Measurements from ENCODE around the gene MN1.

The MN1 gene

DNA sequence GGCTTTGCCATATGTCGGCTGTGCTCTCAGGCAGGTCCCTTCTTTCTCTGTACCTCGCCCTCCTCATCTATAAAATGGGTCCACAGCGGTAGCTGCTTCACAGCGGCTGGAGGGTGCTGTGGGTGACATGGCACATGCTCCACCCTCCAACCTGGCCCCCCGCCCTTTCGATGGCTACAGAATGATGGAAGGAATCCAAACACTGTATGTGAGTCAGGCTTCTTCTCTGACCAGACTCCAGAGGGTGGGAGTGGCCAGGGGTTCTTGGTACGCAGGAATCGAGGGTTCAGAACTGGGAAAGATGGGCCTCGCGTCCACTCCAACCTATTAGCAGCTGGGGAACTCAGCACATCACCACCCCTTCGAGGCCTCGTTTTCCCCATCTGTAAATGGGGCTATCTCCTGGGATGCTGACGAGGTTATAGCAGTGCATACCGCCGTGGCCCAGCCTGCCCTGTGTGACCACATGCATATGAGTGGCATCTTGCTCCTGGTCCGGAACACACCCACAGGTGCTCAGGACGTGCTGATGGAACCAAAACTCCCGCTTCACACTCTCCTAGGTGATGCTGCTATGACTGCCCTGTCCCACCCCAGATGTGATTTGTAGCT is 26.4 kb downstream of the MN1 start:
- Mint-ChIP-seq H3K27me3 (peaks cover 24 to 36% of the 10 kb centered on the region in 2 donors), H3K36me3 (no peaks in the 10 kb centered on the region), H3K9me3 (no peaks in the 10 kb centered on the region), H3K4me1 (peaks cover 0 to 21% of the 10 kb centered on the region in 2 donors), H3K27ac (no peak overlapping the region), H3K4me3 (no peak overlapping the region)
- DNase-seq (no peak), ATAC-seq (replicated peaks) (no peak)

DNA sequence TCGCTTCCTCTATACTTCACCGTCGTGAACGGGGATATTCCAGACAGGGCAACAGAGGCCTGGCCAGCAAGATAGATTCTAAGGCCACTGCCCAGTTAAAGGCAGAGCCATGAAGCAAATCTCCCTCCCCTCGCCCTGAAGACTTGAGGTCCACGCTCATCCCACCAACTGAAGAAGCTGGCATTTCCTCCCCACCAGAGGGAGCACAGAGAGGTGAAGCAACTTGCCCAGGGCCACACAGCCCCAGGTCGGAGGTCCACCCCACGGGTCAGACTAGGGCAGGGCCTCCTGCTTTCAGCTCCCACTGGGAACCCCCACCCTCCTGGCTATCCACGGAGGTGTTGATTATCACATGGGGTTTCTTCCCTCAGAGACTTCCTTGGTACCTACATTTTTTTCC is 27.4 kb downstream of the MN1 start:
- Mint-ChIP-seq H3K9me3 (no peaks in the 10 kb centered on the region), H3K27ac (no peak overlapping the region), H3K4me3 (no peak overlapping the region), H3K36me3 (no peaks in the 10 kb centered on the region), H3K27me3 (peaks cover 24 to 36% of the 10 kb centered on the region in 2 donors), H3K4me1 (peaks cover 0 to 21% of the 10 kb centered on the region in 2 donors)
- ATAC-seq (replicated peaks) (no peak), DNase-seq (no peak)

DNA sequence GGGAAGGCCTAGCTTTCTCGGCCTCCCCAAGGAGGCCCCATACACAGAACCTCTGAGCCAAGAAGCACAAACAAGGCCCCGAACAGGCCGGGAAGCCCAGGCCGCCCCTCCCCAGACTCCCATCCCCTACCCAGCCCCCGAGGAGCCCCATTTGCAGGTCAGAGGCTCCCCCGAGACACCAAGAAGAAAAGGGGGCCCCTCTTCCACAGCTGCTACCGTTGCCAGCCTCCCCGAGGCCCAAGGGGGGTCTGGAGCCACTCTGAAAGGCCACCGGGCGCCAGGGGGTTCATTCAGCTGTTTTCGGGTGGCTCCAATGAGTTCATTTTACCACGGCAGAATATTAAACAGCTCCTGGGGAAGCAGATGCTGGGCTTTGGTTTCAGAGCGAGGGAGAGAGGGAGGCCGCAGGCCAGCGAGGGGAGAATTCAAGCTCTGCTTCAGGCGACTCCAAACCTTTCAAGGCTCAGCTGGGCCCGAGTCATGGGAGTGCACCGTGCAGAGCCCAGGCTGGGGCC is 28.5 kb downstream of the MN1 start:
- peaks cover 22 to 29% of the 10 kb centered on the region in 2 donors for H3K27me3 Mint-ChIP-seq
- no peak overlapping the region for H3K4me3 Mint-ChIP-seq
- no peak overlapping the region for H3K27ac Mint-ChIP-seq
- H3K4me1 Mint-ChIP-seq = peaks cover 0 to 15% of the 10 kb centered on the region in 2 donors
- DNase-seq (no peak), ATAC-seq (replicated peaks) (no peak)
- no peaks in the 10 kb centered on the region for H3K36me3 Mint-ChIP-seq
- no peaks in the 10 kb centered on the region for H3K9me3 Mint-ChIP-seq

DNA sequence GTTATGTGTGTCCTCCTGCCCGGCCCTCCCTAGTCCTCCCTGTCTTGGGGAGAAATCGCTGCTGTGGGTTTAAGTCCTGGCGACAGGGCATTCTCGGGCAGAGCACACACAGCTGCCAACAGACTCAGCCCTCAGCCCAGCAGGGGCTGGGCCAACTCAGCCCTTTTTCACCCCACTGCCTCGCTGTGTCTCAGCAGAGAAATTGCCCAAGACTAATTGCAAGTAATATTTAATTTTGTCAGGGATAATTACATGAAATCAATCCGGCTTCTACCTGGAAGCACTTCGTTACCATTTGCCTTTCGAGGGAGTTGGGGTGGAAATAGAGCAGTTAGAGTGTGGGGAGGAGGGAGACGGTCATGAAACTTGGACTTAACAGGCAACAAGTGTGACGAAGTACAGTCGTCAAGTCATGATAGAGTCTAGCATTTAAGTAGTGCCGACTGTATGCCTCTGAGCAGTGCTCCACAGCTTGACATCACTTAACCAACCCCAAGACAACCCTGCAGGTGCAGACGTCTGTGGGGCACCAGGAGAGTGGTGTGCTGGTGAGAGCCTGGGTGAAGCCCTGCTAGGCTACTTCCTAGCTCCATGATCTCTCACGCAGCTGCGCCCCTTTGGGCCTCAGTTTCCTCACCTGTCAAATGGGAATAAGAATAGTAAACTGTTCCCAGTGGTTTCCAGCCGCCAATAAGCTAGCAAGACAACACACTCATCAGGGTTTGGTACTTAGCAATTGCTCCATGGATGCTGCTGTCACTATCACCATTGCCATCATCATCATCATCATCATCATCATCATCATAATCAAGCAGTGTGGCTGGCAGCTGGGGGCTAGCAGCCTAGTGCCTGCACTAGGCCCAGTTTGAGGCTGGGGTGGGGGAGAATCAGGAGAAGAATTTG is 29.2 kb downstream of the MN1 start:
- no peak overlapping the region for H3K27ac Mint-ChIP-seq
- H3K27me3 Mint-ChIP-seq = peaks cover 16 to 22% of the 10 kb centered on the region in 2 donors
- peaks cover 0 to 8% of the 10 kb centered on the region in 2 donors for H3K4me1 Mint-ChIP-seq
- no peak for ATAC-seq (replicated peaks)
- H3K4me3 Mint-ChIP-seq = no peak overlapping the region
- H3K9me3 Mint-ChIP-seq = no peaks in the 10 kb centered on the region
- no peaks in the 10 kb centered on the region for H3K36me3 Mint-ChIP-seq
- DNase-seq = no peak

DNA sequence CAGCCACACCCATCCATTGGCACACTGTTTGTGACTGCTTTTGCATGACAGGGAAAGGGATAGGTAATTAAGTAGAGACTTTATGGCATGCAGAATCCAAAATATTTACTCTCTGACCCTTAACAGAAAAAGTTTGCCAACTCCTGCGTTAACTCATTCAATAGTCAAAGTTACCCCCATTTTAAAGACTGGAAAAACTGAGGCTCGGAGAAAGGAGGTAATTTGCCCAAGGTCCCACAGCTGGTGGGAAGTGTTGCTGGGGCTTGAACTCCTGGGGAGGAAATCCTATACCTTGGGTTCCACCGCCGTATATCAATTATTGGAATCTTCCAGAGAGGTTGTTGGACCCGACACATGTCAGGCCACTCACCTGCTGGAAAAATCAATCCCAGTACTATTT is 29.9 kb downstream of the MN1 start:
- ATAC-seq (replicated peaks) = no peak
- no peaks in the 10 kb centered on the region for H3K9me3 Mint-ChIP-seq
- H3K4me3 Mint-ChIP-seq = no peak overlapping the region
- peaks cover 9 to 15% of the 10 kb centered on the region in 2 donors for H3K27me3 Mint-ChIP-seq
- peaks cover 0 to 7% of the 10 kb centered on the region in 2 donors for H3K4me1 Mint-ChIP-seq
- H3K27ac Mint-ChIP-seq = no peak overlapping the region
- no peak for DNase-seq
- no peaks in the 10 kb centered on the region for H3K36me3 Mint-ChIP-seq

DNA sequence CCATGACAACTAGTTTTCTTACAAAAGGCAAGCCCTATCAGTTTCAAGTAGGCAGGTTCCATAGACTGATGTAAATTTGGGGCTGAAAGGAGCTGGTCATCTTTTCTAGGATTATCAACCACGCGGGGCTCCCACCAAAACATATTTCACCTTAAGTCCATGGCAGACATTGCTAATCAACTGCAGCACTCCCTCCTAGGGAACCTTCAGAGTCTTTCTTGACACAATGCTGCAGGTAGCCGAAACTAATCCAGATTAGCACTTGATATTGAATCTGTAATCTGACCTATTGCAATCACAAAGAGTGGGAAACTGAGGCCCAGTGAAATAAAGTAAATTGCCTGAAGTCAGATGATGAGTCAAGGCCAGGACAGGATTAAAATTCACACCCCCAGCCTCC is 32.5 kb downstream of the MN1 start:
- DNase-seq (no peak), ATAC-seq (replicated peaks) (no peak)
- H3K9me3 Mint-ChIP-seq = no peaks in the 10 kb centered on the region
- no peaks in the 10 kb centered on the region for H3K36me3 Mint-ChIP-seq
- no peak overlapping the region for H3K4me3 Mint-ChIP-seq
- no peaks in the 10 kb centered on the region for H3K4me1 Mint-ChIP-seq
- no peaks in the 10 kb centered on the region for H3K27me3 Mint-ChIP-seq
- H3K27ac Mint-ChIP-seq = no peak overlapping the region

DNA sequence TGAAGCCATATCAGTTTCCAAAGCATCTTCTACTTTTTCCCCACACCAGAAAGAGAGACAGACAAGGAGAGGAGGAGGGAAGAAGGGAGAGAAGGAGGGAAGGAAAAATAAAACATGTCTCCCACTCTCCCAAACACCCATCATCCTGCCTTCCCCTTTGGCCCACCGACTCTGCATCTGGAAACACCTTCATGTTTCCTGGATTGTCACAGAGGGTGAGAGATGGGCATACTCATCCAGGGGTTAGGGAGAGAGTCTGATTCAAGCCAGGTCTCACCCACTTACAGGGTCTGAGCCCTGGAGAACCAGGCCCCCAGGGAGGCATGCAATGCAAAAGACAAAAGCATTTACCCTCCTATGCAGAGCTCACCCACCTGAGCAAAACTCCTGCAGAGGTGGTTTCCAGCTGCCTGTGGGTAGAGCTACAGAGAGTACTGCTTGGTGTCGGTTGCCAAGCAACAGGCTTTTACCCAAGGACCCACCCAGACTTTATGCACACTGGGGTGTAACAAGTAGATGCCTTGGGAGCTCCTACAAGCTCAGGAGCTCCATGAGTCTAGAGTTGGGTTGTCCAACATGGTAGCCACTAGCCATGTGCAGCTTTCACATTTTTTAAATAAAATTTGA is 33.4 kb downstream of the MN1 start:
- ATAC-seq (replicated peaks) (no peak), DNase-seq (no peak)
- H3K27ac Mint-ChIP-seq = no peak overlapping the region
- no peaks in the 10 kb centered on the region for H3K9me3 Mint-ChIP-seq
- H3K4me1 Mint-ChIP-seq = no peaks in the 10 kb centered on the region
- no peaks in the 10 kb centered on the region for H3K36me3 Mint-ChIP-seq
- H3K27me3 Mint-ChIP-seq = no peaks in the 10 kb centered on the region
- H3K4me3 Mint-ChIP-seq = no peak overlapping the region

DNA sequence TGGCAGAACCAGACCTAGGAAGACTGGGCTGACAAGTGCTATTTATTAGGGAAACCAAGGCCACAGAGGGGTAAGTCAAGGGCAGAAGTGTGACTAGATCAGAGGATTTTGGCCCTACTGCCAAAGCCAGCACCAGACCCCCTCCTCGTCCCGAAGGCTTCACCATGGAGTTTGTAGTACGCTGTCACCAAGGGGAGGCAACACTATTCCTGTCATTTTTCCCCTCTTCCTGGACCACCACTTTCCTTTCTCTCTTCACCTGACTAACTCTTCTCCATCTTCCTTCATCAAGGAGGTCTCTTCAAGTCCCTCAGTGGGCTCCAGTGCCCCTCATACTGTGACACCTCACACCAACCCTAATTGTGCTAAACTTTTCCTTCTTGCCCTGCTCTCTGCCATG is 34.9 kb downstream of the MN1 start:
- H3K36me3 Mint-ChIP-seq = no peaks in the 10 kb centered on the region
- no peaks in the 10 kb centered on the region for H3K4me1 Mint-ChIP-seq

DNA sequence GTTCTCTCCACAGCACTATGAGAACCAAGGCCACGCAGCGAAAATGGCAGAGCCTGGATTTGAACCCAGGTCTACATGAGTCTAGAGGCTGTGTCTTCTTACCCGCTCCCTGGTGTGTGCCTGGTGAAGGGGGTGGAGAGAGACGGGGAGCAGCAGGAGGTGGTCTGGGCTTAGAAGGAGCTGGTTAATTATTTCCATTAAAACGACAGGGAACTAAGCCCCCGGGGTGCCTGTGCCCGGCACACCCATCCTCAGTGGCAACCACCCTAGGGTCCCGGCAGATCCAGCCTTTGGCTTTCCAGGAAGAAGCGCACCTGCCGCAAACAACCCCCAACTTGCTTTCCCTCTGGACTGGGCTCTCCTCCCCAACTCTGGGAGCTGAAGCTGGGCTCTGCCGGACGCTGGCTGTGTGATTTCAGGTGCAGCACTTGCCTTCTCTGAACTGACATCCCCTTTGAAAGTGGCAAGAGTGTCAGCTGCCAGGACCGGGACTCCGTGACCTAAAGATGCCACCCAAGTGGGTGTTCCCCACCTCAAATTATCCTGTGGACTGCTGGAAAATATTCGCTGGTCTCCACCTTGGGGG is 35.8 kb downstream of the MN1 start:
- peaks cover 0 to 1% of the 10 kb centered on the region in 2 donors for H3K4me1 Mint-ChIP-seq
- no peak overlapping the region for H3K4me3 Mint-ChIP-seq
- DNase-seq (no peak), ATAC-seq (replicated peaks) (no peak)
- H3K27ac Mint-ChIP-seq = no peak overlapping the region
- H3K36me3 Mint-ChIP-seq = no peaks in the 10 kb centered on the region
- H3K9me3 Mint-ChIP-seq = no peaks in the 10 kb centered on the region
- peaks cover 0 to 5% of the 10 kb centered on the region in 2 donors for H3K27me3 Mint-ChIP-seq

More for the DNA sequence above, 34.9 kb downstream of the MN1 start:
- ATAC-seq (replicated peaks) (no peak), DNase-seq (no peak)
- Mint-ChIP-seq H3K27me3 (no peaks in the 10 kb centered on the region), H3K9me3 (no peaks in the 10 kb centered on the region), H3K4me3 (no peak overlapping the region), H3K27ac (no peak overlapping the region)

DNA sequence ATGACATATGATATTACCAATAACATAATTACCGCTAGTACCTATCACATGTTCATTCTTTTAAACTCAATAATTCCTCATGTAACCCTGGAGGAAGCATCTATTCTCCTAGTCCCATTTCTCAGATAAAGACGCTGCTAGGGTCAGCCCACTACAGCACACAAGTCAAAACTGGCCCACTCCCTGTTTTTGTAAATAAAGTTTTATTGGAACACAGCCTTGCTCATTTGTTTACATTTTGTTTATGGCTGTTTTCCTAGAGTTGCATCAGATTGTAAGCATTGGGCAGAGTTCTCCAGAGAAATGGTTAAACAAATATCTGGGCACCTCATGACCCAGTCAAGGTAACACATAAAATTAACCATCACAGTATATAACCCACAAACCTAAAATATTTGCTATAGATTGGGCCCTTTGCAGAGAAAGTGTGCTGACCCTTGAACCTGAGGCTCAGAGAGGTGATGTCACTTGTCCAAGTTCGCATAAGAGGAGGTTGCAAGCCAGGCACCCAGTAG is 36.8 kb downstream of the MN1 start:
- ATAC-seq (replicated peaks) = no peak

DNA sequence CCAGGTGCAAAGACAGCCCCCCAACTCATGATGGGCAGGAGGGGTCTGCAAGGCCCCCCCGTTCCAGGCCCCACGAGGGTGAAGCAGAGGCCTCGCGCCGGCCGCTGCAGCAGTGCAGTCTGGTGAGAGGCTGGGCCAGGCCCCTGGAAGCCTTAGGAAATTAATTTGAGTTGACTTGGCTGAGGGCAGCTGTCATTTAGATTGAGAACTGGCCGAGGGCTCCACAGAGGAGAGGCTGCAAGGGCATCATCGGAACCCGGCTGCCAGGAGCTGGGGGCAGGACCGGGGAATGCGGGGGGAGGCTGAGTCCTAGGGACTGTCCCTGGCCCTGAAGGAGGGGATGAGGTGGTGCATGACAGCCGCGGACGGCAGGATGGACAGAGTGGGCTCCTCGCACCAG is 39.9 kb downstream of the MN1 start:
- no peak for DNase-seq
- peaks cover 3 to 6% of the 10 kb centered on the region in 2 donors for H3K27me3 Mint-ChIP-seq
- H3K4me3 Mint-ChIP-seq = no peak overlapping the region
- H3K27ac Mint-ChIP-seq = no peak overlapping the region
- no peaks in the 10 kb centered on the region for H3K9me3 Mint-ChIP-seq
- peaks cover 0 to 1% of the 10 kb centered on the region in 2 donors for H3K4me1 Mint-ChIP-seq
- ATAC-seq (replicated peaks) = no peak
- no peaks in the 10 kb centered on the region for H3K36me3 Mint-ChIP-seq

More for the DNA sequence above, 36.8 kb downstream of the MN1 start:
- no peaks in the 10 kb centered on the region for H3K9me3 Mint-ChIP-seq
- peaks cover 0 to 6% of the 10 kb centered on the region in 2 donors for H3K27me3 Mint-ChIP-seq
- H3K27ac Mint-ChIP-seq = no peak overlapping the region
- H3K4me3 Mint-ChIP-seq = no peak overlapping the region
- H3K4me1 Mint-ChIP-seq = peaks cover 0 to 1% of the 10 kb centered on the region in 2 donors
- H3K36me3 Mint-ChIP-seq = no peaks in the 10 kb centered on the region
- DNase-seq = no peak

DNA sequence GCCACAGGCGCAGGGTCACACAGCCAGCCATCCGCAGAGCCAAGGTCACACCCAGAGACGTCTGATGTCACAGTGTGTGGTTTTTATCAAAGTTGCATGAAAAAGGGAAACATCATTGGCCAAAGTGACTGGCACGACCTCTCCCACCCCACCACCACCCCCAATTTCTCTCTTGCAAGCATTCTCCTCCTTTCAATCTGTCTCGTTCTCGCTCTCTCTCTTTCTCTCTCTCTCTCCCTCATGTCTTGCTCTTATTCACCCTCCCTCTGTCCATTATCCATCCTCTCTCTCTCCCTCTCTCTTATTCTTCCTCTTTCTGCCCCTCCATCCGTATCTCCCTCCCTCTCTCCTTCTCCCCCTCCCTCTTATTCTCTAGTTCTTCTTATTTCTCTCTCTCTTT is 40.6 kb downstream of the MN1 start:
- Mint-ChIP-seq H3K36me3 (no peaks in the 10 kb centered on the region), H3K9me3 (no peaks in the 10 kb centered on the region), H3K4me3 (no peak overlapping the region), H3K4me1 (peaks cover 0 to 1% of the 10 kb centered on the region in 2 donors), H3K27ac (no peak overlapping the region), H3K27me3 (peaks cover 3 to 6% of the 10 kb centered on the region in 2 donors)
- ATAC-seq (replicated peaks) (no peak), DNase-seq (no peak)

DNA sequence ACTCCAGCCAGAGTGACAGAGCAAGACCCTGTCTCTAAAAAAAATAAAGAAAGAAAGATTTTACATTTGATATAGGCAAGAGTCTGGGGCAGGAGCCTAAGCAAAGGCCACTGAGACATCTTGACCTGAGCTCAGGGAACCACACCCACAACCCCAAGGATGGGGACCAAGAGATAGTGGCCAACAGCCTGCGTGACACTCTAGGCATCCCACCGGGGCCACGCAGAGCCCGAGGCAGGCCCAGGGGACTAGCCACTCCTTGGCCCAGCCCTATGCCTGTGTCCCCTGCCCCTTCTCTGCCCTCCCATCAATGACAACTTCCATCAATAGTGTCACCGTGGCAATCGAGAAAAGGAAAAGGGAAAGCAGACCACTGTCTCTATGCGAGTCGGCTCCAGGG is 41.1 kb downstream of the MN1 start:
- Mint-ChIP-seq H3K36me3 (no peaks in the 10 kb centered on the region), H3K4me3 (no peak overlapping the region)
- no peak for DNase-seq

DNA sequence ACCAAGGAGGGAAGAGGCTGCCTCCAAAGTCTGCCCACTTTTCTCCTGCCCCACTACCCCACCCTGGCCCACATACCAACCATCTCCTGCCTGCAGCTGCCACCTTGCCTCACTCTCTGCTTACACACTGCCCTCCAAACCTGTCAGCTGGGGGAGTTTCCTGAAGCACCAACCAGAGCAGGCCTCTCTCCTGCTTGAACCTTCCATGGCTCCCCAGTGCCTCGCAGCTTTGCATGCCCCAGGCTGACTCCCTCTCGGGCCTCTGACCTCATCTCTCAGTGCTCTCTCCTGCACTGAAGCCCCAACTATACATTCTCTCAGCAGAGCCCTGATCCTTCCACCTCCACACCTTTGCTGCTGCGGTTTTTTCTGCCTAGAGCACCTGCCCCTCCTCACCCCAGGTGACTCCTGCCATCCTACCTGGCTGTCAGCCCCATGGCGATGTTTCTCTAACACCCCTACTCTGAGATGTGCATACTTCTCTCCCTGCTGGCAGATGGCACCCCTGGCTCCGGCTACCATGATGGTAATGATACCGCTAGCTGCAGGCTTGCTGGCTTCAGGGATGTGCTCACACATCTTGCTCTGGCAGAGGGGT is 43.5 kb downstream of the MN1 start:
- Mint-ChIP-seq H3K4me1 (peaks cover 0 to 1% of the 10 kb centered on the region in 2 donors), H3K4me3 (no peak overlapping the region), H3K27me3 (peaks cover 3 to 6% of the 10 kb centered on the region in 2 donors), H3K36me3 (no peaks in the 10 kb centered on the region), H3K27ac (no peak overlapping the region), H3K9me3 (no peaks in the 10 kb centered on the region)
- ATAC-seq (replicated peaks) (no peak), DNase-seq (no peak)

More for the DNA sequence above, 41.1 kb downstream of the MN1 start:
- H3K27me3 Mint-ChIP-seq = peaks cover 3 to 6% of the 10 kb centered on the region in 2 donors
- H3K9me3 Mint-ChIP-seq = no peaks in the 10 kb centered on the region
- ATAC-seq (replicated peaks) = no peak
- H3K4me1 Mint-ChIP-seq = peaks cover 0 to 1% of the 10 kb centered on the region in 2 donors
- H3K27ac Mint-ChIP-seq = no peak overlapping the region

All from stimulated activated naive B cell treated with anti-CD40 and anti-IgM and Interleukin-4, amounts not matched to agents 10 μg/mL and 1 μg/mL and 100 μg/mL, for 72 hours (primary cell).